Iris pigment epithelial cell (primary cell): ENCODE data around the gene THAP9.
"Not testable (repeated sequence)": the region's sequence is repeated elsewhere in the genome, so short reads cannot be mapped to it uniquely, and the experiment has no call there.

Experiments used
- DNase-seq: peaks from one replicate; pipeline ENCODE4 v3.0.0-alpha.2; 2011; ENCODE audit warnings: low read depth

Gene THAP9, protein sequence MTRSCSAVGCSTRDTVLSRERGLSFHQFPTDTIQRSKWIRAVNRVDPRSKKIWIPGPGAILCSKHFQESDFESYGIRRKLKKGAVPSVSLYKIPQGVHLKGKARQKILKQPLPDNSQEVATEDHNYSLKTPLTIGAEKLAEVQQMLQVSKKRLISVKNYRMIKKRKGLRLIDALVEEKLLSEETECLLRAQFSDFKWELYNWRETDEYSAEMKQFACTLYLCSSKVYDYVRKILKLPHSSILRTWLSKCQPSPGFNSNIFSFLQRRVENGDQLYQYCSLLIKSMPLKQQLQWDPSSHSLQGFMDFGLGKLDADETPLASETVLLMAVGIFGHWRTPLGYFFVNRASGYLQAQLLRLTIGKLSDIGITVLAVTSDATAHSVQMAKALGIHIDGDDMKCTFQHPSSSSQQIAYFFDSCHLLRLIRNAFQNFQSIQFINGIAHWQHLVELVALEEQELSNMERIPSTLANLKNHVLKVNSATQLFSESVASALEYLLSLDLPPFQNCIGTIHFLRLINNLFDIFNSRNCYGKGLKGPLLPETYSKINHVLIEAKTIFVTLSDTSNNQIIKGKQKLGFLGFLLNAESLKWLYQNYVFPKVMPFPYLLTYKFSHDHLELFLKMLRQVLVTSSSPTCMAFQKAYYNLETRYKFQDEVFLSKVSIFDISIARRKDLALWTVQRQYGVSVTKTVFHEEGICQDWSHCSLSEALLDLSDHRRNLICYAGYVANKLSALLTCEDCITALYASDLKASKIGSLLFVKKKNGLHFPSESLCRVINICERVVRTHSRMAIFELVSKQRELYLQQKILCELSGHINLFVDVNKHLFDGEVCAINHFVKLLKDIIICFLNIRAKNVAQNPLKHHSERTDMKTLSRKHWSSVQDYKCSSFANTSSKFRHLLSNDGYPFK

DNA sequence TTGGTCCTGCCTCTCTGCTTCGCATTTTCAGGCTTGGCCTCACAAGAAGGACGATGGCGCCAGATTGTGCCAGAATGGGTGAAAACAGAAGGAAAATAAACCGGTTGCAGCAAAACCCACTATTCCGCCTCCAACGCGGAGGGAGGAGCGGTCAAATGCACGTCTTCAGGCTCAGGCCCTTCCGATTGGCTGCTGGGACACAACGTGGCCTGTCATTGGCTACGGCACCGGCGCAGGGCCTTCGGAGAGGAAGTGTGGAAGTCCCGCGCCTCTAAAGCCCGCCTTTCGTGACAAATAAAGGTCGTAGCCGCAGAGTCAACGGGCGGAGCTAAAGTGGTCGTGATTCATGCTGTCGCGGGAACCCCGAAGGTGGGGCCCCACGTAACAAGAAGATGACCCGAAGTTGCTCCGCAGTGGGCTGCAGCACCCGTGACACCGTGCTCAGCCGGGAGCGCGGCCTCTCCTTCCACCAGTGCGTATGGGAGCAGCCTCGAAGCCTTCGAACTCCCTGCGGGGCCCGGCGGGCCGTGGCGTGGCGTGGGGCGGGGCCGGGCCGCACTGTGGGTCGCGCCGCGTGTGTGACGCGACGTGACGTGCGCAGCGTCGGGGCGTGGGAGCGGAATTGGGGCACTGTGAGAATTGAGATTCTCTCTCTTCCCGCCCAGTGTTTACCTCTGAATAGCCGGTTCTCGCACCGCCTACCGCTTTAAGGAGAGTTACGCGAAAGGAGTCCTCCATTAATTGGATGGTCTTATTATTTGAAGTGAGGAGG lies at the start of gene THAP9:
Gene THAP9 (plus strand): TSS at position 325 of the 772 bp plus-strand sequence. CDS start 68 bp downstream, at position 393.
- peak; percentile 100 for DNase-seq

- DNase-seq, result no peak
These were observed 49.2 kb upstream of the THAP9 start for GRCh38 chr4:82851318-82851717.

GRCh38 chr4:82851885-82852750 lies 48.4 kb upstream of the THAP9 start:
- DNase-seq, result peak; percentile 50

GRCh38 chr4:82852751-82853285 lies 47.7 kb upstream of the THAP9 start:
- DNase-seq, result no peak

GRCh38 chr4:82860487-82860886 lies 40.0 kb upstream of the THAP9 start:
- DNase-seq, result not testable (repeated sequence)

DNA sequence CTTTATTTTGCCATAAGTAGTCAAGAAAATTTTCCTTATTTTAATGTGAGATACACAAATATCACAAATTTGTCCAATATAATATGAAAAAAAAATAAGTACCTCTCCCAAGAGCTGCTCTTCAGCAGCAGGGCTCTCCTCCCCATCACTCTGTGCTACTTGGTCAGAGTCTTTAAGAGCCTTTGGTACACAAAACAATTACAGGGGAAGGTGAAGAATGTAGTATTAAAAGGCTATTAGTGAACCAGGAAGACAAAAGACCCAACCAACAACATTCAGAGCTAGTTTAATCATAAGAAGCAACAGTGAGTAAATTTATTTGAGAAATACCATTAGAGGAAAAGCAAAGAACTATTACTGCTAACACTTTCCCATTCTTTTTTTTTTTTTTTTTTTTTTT lies 39.0 kb upstream of the THAP9 start:
- DNase-seq, result no peak

DNA sequence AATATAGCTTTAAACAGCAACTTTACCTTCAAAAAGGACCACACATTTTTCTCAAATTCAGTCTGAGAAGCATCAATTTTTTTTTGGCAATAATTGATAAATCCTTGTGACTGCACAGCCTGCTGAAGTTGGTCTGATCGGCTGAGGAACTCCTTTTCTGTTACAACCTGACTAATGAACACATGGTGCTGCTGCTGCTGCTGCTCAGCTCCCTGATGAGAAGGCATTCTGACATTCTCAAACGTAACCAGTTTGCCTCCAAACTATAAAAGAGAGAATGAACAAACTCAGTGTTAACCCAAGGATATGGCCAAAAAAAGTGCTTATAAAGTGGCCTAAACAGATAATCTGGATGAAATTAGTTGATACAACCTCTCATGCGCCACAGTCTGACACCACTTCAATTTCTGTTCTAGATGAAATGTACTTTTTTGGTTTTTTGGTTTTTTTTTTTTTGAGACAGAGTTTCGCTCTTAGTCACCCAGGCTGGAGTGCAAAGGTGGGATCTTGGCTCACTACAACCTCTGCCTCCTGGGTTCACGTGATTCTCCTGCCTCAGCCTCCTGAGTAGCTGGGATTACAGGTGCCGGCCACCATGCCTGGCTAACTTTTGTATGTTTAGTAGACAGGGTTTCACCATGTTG lies 36.1 kb upstream of the THAP9 start:
- DNase-seq, result no peak

GRCh38 chr4:82865592-82865991 lies 34.9 kb upstream of the THAP9 start:
- DNase-seq, result peak; percentile 97

- DNase-seq, result peak; percentile 30
These were observed 34.5 kb upstream of the THAP9 start for GRCh38 chr4:82866033-82866432.

- peak; percentile 55 for DNase-seq
These were observed 33.7 kb upstream of the THAP9 start for GRCh38 chr4:82866706-82867385.

- no peak for DNase-seq
These were observed 32.0 kb upstream of the THAP9 start for GRCh38 chr4:82868572-82868971.

DNA sequence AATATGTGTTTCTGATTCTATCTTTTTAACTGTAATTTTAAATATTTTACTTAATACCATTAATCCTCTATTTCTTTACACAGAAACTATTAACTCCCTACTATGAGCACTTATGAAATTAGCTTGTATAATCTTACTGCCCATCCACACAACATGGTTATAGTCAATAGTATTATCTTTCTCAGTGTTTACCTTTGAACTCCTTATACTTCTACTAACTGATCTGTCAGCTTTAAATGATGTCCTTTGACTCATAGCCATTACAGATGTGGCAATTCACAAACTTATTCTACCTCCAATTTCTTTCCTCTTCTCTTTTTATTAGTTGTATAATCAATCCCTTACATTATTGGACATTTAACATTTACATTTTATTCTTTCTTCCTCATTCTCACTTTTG lies 15.1 kb upstream of the THAP9 start:
- DNase-seq, result no peak

GRCh38 chr4:82886147-82886942 lies 14.2 kb upstream of the THAP9 start:
- no peak for DNase-seq

GRCh38 chr4:82889287-82889686 lies 11.2 kb upstream of the THAP9 start:
- no peak for DNase-seq

- no peak for DNase-seq
These were observed 10.0 kb upstream of the THAP9 start for GRCh38 chr4:82890528-82890900.

- peak; percentile 95 for DNase-seq
These were observed 9.4 kb upstream of the THAP9 start, which contains the start of gene SEC31A for GRCh38 chr4:82890901-82891706. TSS of gene SEC31A (minus strand) at chr4:82891153. CDS start at chr4:82881936, 9,217 bp downstream.

- peak; percentile 39 for DNase-seq
These were observed 8.6 kb upstream of the THAP9 start for GRCh38 chr4:82891707-82892466.
